Ramos (cell line): ENCODE measurements around the gene AVL9.
"Not testable (repeated sequence)": the region's sequence is repeated elsewhere in the genome, so short reads cannot be mapped to it uniquely, and the experiment has no call there.

Source experiments
- in situ Hi-C: fragments of 300-500 bp; cut with MboI; formaldehyde crosslinking; loops from one replicate; pipeline ENCODE4 v1.14.3; 2022; ENCODE audit warnings: low sequenced_read_pairs; ENCODE audit not compliant: unreplicated experiment

AVL9 gene

GRCh38 chr7:32631590-32632497, 136.6 kb downstream of the AVL9 start:
- in situ Hi-C loops = not testable (repeated sequence)

DNA sequence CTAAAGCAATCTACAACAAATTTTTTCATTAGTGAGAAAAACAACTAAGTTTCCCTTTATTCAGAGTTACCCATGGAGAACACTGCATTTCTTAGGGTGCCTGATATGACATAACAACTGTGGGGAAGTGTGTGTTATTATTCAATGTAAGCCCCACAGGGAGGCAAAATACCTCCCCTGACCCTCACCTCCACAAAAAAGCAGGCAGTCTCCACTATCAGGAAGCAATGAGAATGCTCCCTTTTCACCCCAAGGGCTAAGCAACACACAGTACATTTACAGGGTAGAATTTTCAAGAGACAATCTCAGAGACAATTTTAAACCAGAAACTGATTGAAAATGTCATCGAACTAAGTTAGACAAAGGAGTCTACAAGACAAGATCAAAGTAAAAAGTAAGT, 138.2 kb downstream of the AVL9 start:
- in situ Hi-C loops = not testable (repeated sequence)

- in situ Hi-C loops = not testable (repeated sequence)
Measured at GRCh38 chr7:32634798-32635393, 139.6 kb downstream of the AVL9 start.

DNA sequence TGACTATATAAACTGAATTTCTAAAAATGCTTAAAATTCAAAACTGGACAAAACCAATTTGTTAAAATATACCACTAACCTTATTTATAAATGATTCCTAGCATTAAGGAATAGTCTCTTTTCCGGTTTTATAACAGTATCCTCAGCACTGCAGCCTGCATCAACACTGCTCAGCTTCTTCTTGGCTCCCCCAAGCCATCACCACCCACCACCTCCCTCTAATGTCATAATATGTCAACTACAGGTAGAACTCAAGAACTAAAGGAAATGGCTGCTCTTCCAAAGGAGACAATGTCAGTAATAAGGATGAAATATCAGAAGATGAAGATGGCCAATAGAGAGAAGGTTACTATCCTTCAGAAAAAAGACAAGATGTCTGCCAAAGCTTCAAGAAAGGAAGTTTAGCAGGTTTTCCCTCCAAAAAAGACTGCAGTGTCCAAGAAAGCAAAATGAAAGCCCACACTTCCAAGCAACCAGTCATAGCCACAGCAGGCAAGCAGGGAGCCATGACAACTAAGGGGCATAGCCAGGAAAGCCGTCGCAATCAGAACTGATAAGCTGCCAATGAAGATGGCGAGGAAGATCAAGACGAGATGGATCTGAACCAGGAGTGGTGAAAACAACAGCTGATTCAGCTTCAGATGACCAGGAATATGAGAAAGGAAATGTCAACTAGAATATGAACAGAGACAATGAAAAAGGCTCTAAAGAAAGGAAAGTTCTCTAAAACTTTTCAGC, 141.6 kb downstream of the AVL9 start:
- in situ Hi-C loops = not testable (repeated sequence)

DNA sequence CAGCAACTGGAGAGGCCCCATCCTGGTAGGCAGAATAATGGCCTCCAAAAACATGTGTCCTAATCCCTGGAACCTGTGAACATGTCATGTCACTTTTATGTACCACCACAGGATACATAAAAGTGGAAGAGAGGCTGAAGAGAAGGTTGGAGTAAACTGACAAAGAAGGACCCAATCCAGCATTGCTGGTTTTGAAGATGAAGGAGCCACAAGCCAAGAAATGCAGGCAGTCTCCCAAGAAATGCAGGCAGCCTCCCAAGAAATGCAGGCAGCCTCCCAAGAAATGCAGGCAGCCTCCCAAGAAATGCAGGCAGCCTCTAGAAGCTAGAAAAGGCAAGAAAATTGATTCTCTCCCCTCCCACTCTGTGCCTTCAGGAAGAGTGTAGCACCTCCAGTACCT, 142.3 kb downstream of the AVL9 start:
- in situ Hi-C loops = not testable (repeated sequence)
